A673 (cell line): Measurements from ENCODE around the gene PNPT1. TPM values are rescaled to one million over a fixed set of nuclear protein-coding genes. Genes with fewer than 3 reads are reported as not detected.

Experiments used
- BruUV-seq: library from RNA; stranded (reverse); fragments of 400-500 nt; replicated peaks from 2 replicates; lab custom pipeline; 2021; lab: Mats Ljungman, UMichigan
- CTCF ChIA-PET: fragments of 300-600 bp; sonication (Branson Sonifier 250); formaldehyde crosslinking; loops from one replicate; lab custom pipeline; 2022; ENCODE audit warnings: antibody characterized with exemption; lab: Charles Lee
- POLR2A ChIA-PET: fragments of 300-600 bp; sonication (Branson Sonifier 250); formaldehyde crosslinking; loops from one replicate; lab custom pipeline; 2022; ENCODE audit warnings: antibody characterized with exemption; ENCODE audit not compliant: low non-redundant PET; lab: Charles Lee
- DNase-seq: peaks from one replicate; pipeline ENCODE4 v3.0.0-alpha.2; 2015; ENCODE audit warnings: low spot score
- H3K27ac ChIP-seq: fragments of 200-600 bp; sonication (generic); 2 replicates; pipeline ENCODE4 v1.5.1; 2016; ENCODE audit warnings: mixed run types, low read depth, mild to moderate bottlenecking, mixed read lengths, antibody characterized with exemption, low read length; ENCODE audit not compliant: poor library complexity, severe bottlenecking
- H3K27me3 ChIP-seq: fragments of 200-600 bp; sonication (generic); replicated peaks from 2 replicates; pipeline ENCODE4 v1.6.1; 2017; ENCODE audit warnings: mixed run types, low read depth, mild to moderate bottlenecking, mixed read lengths, antibody characterized with exemption, low read length; ENCODE audit not compliant: insufficient read depth, poor library complexity
- H3K36me3 ChIP-seq: fragments of 200-600 bp; sonication (generic); 2 replicates; pipeline ENCODE4 v1.6.1; 2016; ENCODE audit warnings: mixed run types, mild to moderate bottlenecking, mixed read lengths, antibody characterized with exemption, low read length; ENCODE audit not compliant: insufficient read depth, poor library complexity, severe bottlenecking
- H3K4me1 ChIP-seq: fragments of 200-600 bp; sonication (generic); 2 replicates; pipeline ENCODE4 v1.6.1; 2017; ENCODE audit warnings: mixed run types, mild to moderate bottlenecking, mixed read lengths, antibody characterized with exemption, low read length; ENCODE audit not compliant: insufficient read depth, poor library complexity, severe bottlenecking
- H3K4me3 ChIP-seq: fragments of 200-600 bp; sonication (generic); 2 replicates; pipeline ENCODE4 v1.5.1; 2016; ENCODE audit warnings: low read depth, mixed run types, mild to moderate bottlenecking, mixed read lengths, low read length; ENCODE audit not compliant: poor library complexity, severe bottlenecking
- H3K9me3 ChIP-seq: fragments of 200-600 bp; sonication (generic); 2 replicates; pipeline ENCODE4 v1.6.1; 2016; ENCODE audit warnings: mixed run types, low read depth, mild to moderate bottlenecking, mixed read lengths, antibody characterized with exemption, low read length; ENCODE audit not compliant: poor library complexity, severe bottlenecking
- EZH2 ChIP-seq: fragments of 200-600 bp; sonication (generic); IDR thresholded peaks from 2 replicates; pipeline ENCODE4 v1.6.1; 2017; ENCODE audit warnings: borderline replicate concordance, low read depth, mild to moderate bottlenecking, mixed read lengths, antibody characterized with exemption, low read length; ENCODE audit not compliant: poor library complexity, severe bottlenecking
- intact Hi-C: fragments of 100-400 bp; cut with micrococcal nuclease; formaldehyde crosslinking; loops from one replicate; pipeline ENCODE4 v1.10.0; 2022; ENCODE audit not compliant: unreplicated experiment
- total RNA-seq: library from RNA; stranded (reverse); gene quantifications from 2 replicates; pipeline ENCODE4 v1.2.3, GENCODE V29; 2021
- TF ChIP-seq, protein P1 (sequence below): fragments of 300-800, 200-600 bp; sonication (generic); conservative IDR thresholded peaks from 2 replicates; pipeline ENCODE4 v1.5.1; 2017; ENCODE audit warnings: low read depth, mild to moderate bottlenecking, antibody characterized with exemption, low read length, moderate library complexity, mixed read lengths

PNPT1 gene
- total RNA-seq, 1 experiment from 2014 or later: 53.3 TPM

DNA sequence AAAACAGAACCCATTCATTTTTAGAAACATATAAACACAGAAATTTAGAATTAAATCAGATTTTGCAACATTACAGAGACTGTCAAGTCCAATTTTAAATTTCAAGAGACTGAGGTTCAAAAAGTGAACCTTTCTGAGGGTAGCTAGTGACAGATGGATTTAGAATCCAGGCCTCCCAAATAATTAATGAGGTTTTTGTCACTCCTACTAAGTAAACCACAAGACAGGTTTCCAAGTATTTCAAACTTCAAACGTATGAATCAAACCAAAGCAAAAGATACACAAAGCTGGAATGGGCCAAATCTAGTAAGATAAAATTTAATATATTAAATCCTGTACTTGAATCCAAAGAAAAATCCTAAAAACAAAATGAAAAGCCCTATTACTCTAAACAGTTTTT, 101.5 kb downstream of the PNPT1 start:
- ChIA-PET POLR2A (interaction anchor here (0.7 kb wide), 1 partner anchor 73 kb away, joined by 4 read pairs; no protein-coding TSS in a partner anchor), CTCF (no interaction called here)
- Histone ChIP-seq H3K27ac (no peak overlapping the region), H3K4me1 (peaks cover 7% of the 10 kb centered on the region), H3K9me3 (no peaks in the 10 kb centered on the region), H3K27me3 (no peaks in the 10 kb centered on the region), H3K4me3 (no peak overlapping the region), H3K36me3 (peaks cover 3% of the 10 kb centered on the region)
- intact Hi-C loops: no loop called here
- no TSS peak for BruUV-seq
- no peak for DNase-seq
- TF ChIP-seq, protein P1, sequence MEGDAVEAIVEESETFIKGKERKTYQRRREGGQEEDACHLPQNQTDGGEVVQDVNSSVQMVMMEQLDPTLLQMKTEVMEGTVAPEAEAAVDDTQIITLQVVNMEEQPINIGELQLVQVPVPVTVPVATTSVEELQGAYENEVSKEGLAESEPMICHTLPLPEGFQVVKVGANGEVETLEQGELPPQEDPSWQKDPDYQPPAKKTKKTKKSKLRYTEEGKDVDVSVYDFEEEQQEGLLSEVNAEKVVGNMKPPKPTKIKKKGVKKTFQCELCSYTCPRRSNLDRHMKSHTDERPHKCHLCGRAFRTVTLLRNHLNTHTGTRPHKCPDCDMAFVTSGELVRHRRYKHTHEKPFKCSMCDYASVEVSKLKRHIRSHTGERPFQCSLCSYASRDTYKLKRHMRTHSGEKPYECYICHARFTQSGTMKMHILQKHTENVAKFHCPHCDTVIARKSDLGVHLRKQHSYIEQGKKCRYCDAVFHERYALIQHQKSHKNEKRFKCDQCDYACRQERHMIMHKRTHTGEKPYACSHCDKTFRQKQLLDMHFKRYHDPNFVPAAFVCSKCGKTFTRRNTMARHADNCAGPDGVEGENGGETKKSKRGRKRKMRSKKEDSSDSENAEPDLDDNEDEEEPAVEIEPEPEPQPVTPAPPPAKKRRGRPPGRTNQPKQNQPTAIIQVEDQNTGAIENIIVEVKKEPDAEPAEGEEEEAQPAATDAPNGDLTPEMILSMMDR: no peak
- no peak for TF ChIP-seq EZH2

GRCh38 chr2:55590810-55591440, 102.7 kb downstream of the PNPT1 start:
- peaks cover 8% of the 10 kb centered on the region for H3K4me1 ChIP-seq
- DNase-seq: peak; percentile 71
- H3K27me3 ChIP-seq: no peaks in the 10 kb centered on the region
- CTCF ChIA-PET: no interaction called here
- POLR2A ChIA-PET: no interaction called here
- intact Hi-C loops: no loop called here
- BruUV-seq: no TSS peak
- H3K36me3 ChIP-seq: peaks cover 9% of the 10 kb centered on the region
- H3K4me3 ChIP-seq: no peak overlapping the region
- TF ChIP-seq EZH2: no peak
- TF ChIP-seq, protein P1: no peak
- H3K9me3 ChIP-seq: no peaks in the 10 kb centered on the region
- no peak overlapping the region for H3K27ac ChIP-seq

DNA sequence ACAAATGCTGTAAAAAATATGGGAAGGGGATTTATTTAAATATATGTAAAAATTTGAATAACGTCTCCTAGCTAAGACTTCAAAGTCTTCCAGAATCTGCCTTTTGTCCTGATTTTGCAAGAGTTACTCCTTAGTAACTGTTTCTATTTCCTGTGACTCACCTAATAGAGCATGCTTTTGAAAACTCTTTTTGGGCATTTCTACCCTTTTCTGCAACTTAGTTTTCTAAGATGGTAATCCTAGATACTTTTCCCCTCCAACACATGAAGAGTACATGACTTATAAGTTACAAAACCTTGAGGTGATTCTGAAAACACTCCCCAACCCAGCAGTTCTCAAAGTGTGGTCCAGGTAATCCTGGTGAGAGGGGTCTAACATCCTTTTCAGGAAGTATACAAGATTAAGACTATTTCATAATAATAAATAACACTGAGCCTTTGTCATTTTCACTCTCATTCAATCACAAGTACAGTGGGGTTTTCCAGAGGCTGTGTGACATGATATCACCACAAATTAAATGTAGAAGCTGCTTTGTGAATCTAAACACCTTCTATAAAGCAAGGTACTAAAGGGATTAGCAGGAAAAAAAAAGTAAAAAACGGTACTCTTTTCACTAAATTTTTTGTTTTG, 108.1 kb downstream of the PNPT1 start:
- peak; percentile 58 for DNase-seq
- H3K4me1 ChIP-seq: peaks cover 31% of the 10 kb centered on the region
- intact Hi-C loops: no loop called here
- ChIA-PET CTCF (no interaction called here), POLR2A (no interaction called here)
- peaks cover 27% of the 10 kb centered on the region for H3K36me3 ChIP-seq
- no TSS peak for BruUV-seq
- TF ChIP-seq EZH2: no peak
- TF ChIP-seq, protein P1: no peak
- no peaks in the 10 kb centered on the region for H3K27me3 ChIP-seq
- no peak overlapping the region for H3K4me3 ChIP-seq
- H3K27ac ChIP-seq: peak overlapping the region; percentile 56
- no peaks in the 10 kb centered on the region for H3K9me3 ChIP-seq

Other genes with a start within 250 kb of the PNPT1 start
- gene CFAP36, start 174.1 kb downstream of the PNPT1 start, total RNA-seq: 35.2 and 35.7 TPM in 2 replicates
- gene PPP4R3B, start 76.2 kb downstream of the PNPT1 start, total RNA-seq: 49.8 and 57.9 TPM in 2 replicates
- 0.15 TPM in 1 of 2 replicates, not detected in the other for gene EFEMP1, start 229.9 kb upstream of the PNPT1 start, total RNA-seq